Mammary epithelial cell (primary cell): ENCODE measurements around the gene APOE.

Experiments used
- CTCF ChIP-seq, 2 donors: IDR thresholded peaks in 1 of 2; conservative IDR thresholded peaks in 1 of 2; 2 replicates each; pipeline ENCODE4 v1.5.1; 2011 to 2012; ENCODE audit warnings: inconsistent platforms in 2 of 2, low read length in 2 of 2, mild to moderate bottlenecking in 2 of 2, control low read depth in 1 of 2, low read depth in 1 of 2; ENCODE audit not compliant: insufficient read depth in 1 of 2; ENCODE audit errors: extremely low read depth in 1 of 2
- EZH2 ChIP-seq: IDR thresholded peaks from 2 replicates; pipeline ENCODE4 v1.6.1; 2012; ENCODE audit warnings: low read length, inconsistent platforms, borderline replicate concordance

- TF ChIP-seq CTCF (conservative IDR thresholded peaks at IDR 0.05 in 1 of 2, IDR thresholded peaks at IDR 0.05 in 1 of 2; ENCODE audit: extremely low read depth in 1 of 2, insufficient read depth in 1 of 2, low read depth in 1 of 2, low read length in 2 of 2) (no peak), EZH2 (no peak)
Measured at GRCh38 chr19:44955505-44956439, 50.2 kb downstream of the APOE start.
